GM12801 (cell line): ENCODE measurements around the gene FALEC.

ENCODE experiments used
- CTCF ChIP-seq: IDR thresholded peaks from one replicate; pipeline ENCODE4 v1.5.1; 2011; ENCODE audit warnings: control low read depth; ENCODE audit not compliant: insufficient read length; ENCODE audit errors: extremely low read depth

Gene FALEC

GRCh38 chr1:150551784-150552127 lies 36.2 kb downstream of the FALEC start:
- no peak for TF ChIP-seq CTCF

- no peak for TF ChIP-seq CTCF
These were observed 36.8 kb downstream of the FALEC start for GRCh38 chr1:150552128-150552910.

GRCh38 chr1:150552911-150553289 lies 37.3 kb downstream of the FALEC start:
- no peak for TF ChIP-seq CTCF

GRCh38 chr1:150553392-150554085 lies 38.0 kb downstream of the FALEC start:
- no peak for TF ChIP-seq CTCF

GRCh38 chr1:150554086-150554452 lies 38.5 kb downstream of the FALEC start:
- no peak for TF ChIP-seq CTCF

- TF ChIP-seq CTCF = no peak
These were observed 39.8 kb downstream of the FALEC start for GRCh38 chr1:150555198-150555970.
